ENCODE measurements around the gene MAGEC2.

Gene MAGEC2

DNA sequence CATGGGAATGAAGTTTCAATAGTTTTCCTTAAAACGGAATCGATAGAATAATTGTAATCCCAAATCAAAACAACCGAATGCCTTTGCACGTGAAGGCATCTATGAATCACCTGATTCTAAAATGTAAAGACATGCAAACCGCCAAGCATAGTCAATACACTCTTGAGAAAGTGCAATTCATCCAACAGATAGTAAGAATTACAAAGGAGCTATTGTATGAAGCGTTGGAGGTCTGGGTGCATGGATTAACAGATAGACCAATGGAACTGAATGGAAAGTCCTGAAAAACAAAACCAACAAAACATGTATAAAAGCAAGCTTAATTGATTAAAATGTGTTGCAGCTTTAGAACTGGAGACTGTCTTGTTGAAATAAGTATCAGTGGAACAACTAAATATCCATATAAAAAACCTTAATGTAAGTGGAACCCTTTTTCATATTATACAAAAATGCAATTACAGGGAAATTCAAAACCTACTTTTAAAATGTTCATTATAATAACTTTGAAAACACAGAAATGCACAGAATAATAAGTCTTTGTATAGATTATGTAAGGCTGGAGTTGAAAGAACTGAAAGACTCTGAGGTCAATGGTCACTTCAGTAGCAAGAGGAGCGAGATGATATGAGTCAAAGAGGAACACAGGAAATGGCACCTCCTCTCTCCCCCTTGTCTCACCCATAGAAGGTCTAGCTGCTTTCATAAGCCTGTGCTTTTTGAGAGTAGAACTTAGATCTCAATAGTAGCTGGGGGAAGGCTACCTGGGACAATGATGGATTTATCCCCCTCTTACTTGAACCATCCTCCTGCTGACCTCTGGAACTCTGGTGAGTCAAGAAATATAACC is 20.1 kb downstream of the MAGEC2 start:
- H3K27me3 ChIP-seq (ENCODE audit: insufficient read depth, low read length) = no peaks in the 10 kb centered on the region

DNA sequence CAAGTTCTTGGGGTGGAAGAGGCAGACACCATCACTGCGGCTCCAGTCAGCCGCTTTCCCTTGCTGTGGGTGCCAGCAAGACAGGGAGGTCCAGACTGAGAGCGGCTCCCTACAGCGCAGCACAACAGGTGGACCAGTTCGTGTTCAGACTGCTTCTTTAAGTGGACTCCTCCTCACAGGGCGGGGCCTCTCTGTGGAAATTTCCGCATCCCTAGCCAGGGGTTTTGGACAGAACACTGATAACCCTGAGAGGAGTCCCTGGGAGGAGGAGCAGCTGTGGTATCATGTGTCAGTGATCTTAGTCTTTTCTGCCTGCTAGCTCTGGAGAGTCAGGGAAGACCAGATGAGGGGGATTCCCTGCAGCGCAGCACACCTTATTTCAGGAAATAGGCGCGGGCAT is 48.5 kb downstream of the MAGEC2 start:
- Histone ChIP-seq H3K9me3 (ENCODE audit: insufficient read depth, low read depth, low read length) (no peaks in the 10 kb centered on the region), H3K4me3 (ENCODE audit: low read length) (no peak overlapping the region), H3K36me3 (ENCODE audit: insufficient read depth, low read depth, low read length) (no peaks in the 10 kb centered on the region), H3K27me3 (ENCODE audit: insufficient read depth, low read length) (no peaks in the 10 kb centered on the region), H3K4me1 (ENCODE audit: insufficient read depth, low read length) (0 out of 2 replicates have a peak, but pooled peaks cover 2% of the 10 kb centered on the region), H3K27ac (ENCODE audit: low read length) (no peak overlapping the region), H3K9ac (ENCODE audit: low read depth, low read length) (no peak overlapping the region)

More for the DNA sequence above, 20.1 kb downstream of the MAGEC2 start:
- Histone ChIP-seq H3K4me3 (ENCODE audit: low read length) (no peak overlapping the region), H3K4me1 (ENCODE audit: insufficient read depth, low read length) (no peaks in the 10 kb centered on the region), H3K9ac (ENCODE audit: low read depth, low read length) (no peak overlapping the region), H3K36me3 (ENCODE audit: insufficient read depth, low read depth, low read length) (no peaks in the 10 kb centered on the region), H3K9me3 (ENCODE audit: insufficient read depth, low read depth, low read length) (no peaks in the 10 kb centered on the region), H3K27ac (ENCODE audit: low read length) (no peak overlapping the region)

All from iPS-20b (cell line).